GM19240 (cell line): ENCODE measurements around the gene CACNA1I.

Experiments used
- DNase-seq: peaks from one replicate; pipeline ENCODE4 v3.0.0; 2011; ENCODE audit warnings: low spot score; ENCODE audit not compliant: insufficient read length

Gene CACNA1I

GRCh38 chr22:39665661-39666431 is 95.3 kb downstream of the CACNA1I start:
- DNase-seq: no peak

GRCh38 chr22:39666495-39666894 is 95.9 kb downstream of the CACNA1I start:
- no peak for DNase-seq

GRCh38 chr22:39666926-39667325 is 96.4 kb downstream of the CACNA1I start:
- DNase-seq: no peak

GRCh38 chr22:39669432-39669831 is 98.9 kb downstream of the CACNA1I start:
- DNase-seq: no peak

- no peak for DNase-seq
These were observed 101.4 kb downstream of the CACNA1I start for GRCh38 chr22:39671936-39672335.

GRCh38 chr22:39674536-39674935 is 104.0 kb downstream of the CACNA1I start:
- DNase-seq: no peak

GRCh38 chr22:39675947-39676346 is 105.4 kb downstream of the CACNA1I start:
- no peak for DNase-seq

- no peak for DNase-seq
These were observed 107.4 kb downstream of the CACNA1I start for GRCh38 chr22:39677967-39678366.

GRCh38 chr22:39678862-39679490 is 108.4 kb downstream of the CACNA1I start:
- DNase-seq: no peak

GRCh38 chr22:39679652-39680051 is 109.1 kb downstream of the CACNA1I start:
- no peak for DNase-seq

- no peak for DNase-seq
These were observed 109.9 kb downstream of the CACNA1I start for GRCh38 chr22:39680486-39680885.

GRCh38 chr22:39681038-39681861 is 110.7 kb downstream of the CACNA1I start:
- DNase-seq: no peak

- DNase-seq: no peak
These were observed 112.4 kb downstream of the CACNA1I start for GRCh38 chr22:39682994-39683393.

GRCh38 chr22:39683639-39684038 is 113.1 kb downstream of the CACNA1I start:
- DNase-seq: no peak

GRCh38 chr22:39684702-39685281 is 114.2 kb downstream of the CACNA1I start:
- no peak for DNase-seq

GRCh38 chr22:39685336-39686177 is 115.0 kb downstream of the CACNA1I start:
- no peak for DNase-seq

GRCh38 chr22:39686178-39686620 is 115.6 kb downstream of the CACNA1I start:
- no peak for DNase-seq

- DNase-seq: no peak
These were observed 116.4 kb downstream of the CACNA1I start for GRCh38 chr22:39686776-39687525.

GRCh38 chr22:39688186-39688785 is 117.7 kb downstream of the CACNA1I start:
- DNase-seq: no peak

GRCh38 chr22:39689421-39689820 is 118.9 kb downstream of the CACNA1I start:
- no peak for DNase-seq
